Right atrium auricular region (tissue), 2 donors: ENCODE data around the gene DDAH1. TPM values are rescaled to one million over a fixed set of nuclear protein-coding genes. Genes with fewer than 3 reads are reported as not detected.
A peak's percentile ranks its signal among the peaks of the same experiment; 100 is the strongest.

Experiments used
- DNase-seq: peaks from one replicate; pipeline ENCODE4 v3.0.0-alpha.2; 2019; ENCODE audit warnings: low spot score
- H3K27ac ChIP-seq, 2 donors: fragments of 200-600 bp; sonication (generic); 1 replicate in 1 of 2; 2 replicates in 1 of 2; pipeline ENCODE4 v1.5.1; 2016 to 2019
- H3K27me3 ChIP-seq, 2 donors: fragments of 200-600 bp; sonication (generic); one replicate each; pipeline versions ENCODE4 v1.5.1 to v1.6.0; 2017 to 2019
- H3K36me3 ChIP-seq: fragments of 200-600 bp; sonication (generic); one replicate; pipeline ENCODE4 v1.5.1; 2016
- H3K4me1 ChIP-seq, 2 donors: fragments of 200-600 bp; sonication (generic); one replicate each; pipeline versions ENCODE4 v1.5.1 to v1.6.0; 2017 to 2019
- H3K4me3 ChIP-seq, 2 donors: fragments of 200-600 bp; sonication (generic); 1 replicate in 1 of 2; 2 replicates in 1 of 2; pipeline ENCODE4 v1.5.1; 2017 to 2019; ENCODE audit warnings: mild to moderate bottlenecking in 1 of 2, moderate library complexity in 1 of 2
- H3K9me3 ChIP-seq, 2 donors: fragments of 200-600 bp; sonication (generic); one replicate each; pipeline ENCODE4 v1.5.1; 2019
- CTCF ChIP-seq, 2 donors: fragments of 200-600 bp; sonication (generic); IDR thresholded peaks; one replicate each; pipeline ENCODE4 v1.5.1; 2019; ENCODE audit warnings: antibody characterized with exemption in 2 of 2
- total RNA-seq, 2 donors: library from RNA; depleted of rRNA; stranded (reverse); fragments of >200 nt; gene quantifications; one replicate each; pipeline ENCODE4 v1.1.0, GENCODE V29; 2016

DDAH1 gene
- total RNA-seq, 2 donors from 2014 or later, result 10.8 to 18.3 TPM

GRCh38 chr1:85462931-85463649, 1.9 kb downstream of the DDAH1 start:
- no peak for DNase-seq
- Histone ChIP-seq H3K36me3 (no peaks in the 10 kb centered on the region), H3K27me3 (no peaks in the 10 kb centered on the region), H3K4me1 (peaks cover 0 to 32% of the 10 kb centered on the region in 2 donors), H3K4me3 (no peak overlapping the region), H3K9me3 (no peaks in the 10 kb centered on the region), H3K27ac (no peak overlapping the region)
- TF ChIP-seq CTCF (IDR thresholded peaks at IDR 0.05), result no peak

GRCh38 chr1:85461216-85461918, 3.6 kb downstream of the DDAH1 start:
- no peak overlapping the region for H3K27ac ChIP-seq
- no peaks in the 10 kb centered on the region for H3K36me3 ChIP-seq
- no peak for TF ChIP-seq CTCF (IDR thresholded peaks at IDR 0.05)
- no peak for DNase-seq
- peaks cover 0 to 32% of the 10 kb centered on the region in 2 donors for H3K4me1 ChIP-seq
- no peaks in the 10 kb centered on the region for H3K9me3 ChIP-seq
- H3K27me3 ChIP-seq, result no peaks in the 10 kb centered on the region
- H3K4me3 ChIP-seq, result no peak overlapping the region

- no peak for DNase-seq
- no peak for TF ChIP-seq CTCF (IDR thresholded peaks at IDR 0.05)
- Histone ChIP-seq H3K27me3 (no peaks in the 10 kb centered on the region), H3K27ac (no peak overlapping the region), H3K4me1 (peaks cover 0 to 31% of the 10 kb centered on the region in 2 donors), H3K4me3 (no peak overlapping the region), H3K9me3 (no peaks in the 10 kb centered on the region), H3K36me3 (no peaks in the 10 kb centered on the region)
Observed at GRCh38 chr1:85460555-85461088, 4.3 kb downstream of the DDAH1 start.

- DNase-seq, result no peak
- Histone ChIP-seq H3K4me3 (no peak overlapping the region), H3K9me3 (no peaks in the 10 kb centered on the region), H3K4me1 (peaks cover 0 to 25% of the 10 kb centered on the region in 2 donors), H3K27me3 (no peaks in the 10 kb centered on the region), H3K27ac (no peak overlapping the region), H3K36me3 (no peaks in the 10 kb centered on the region)
- no peak for TF ChIP-seq CTCF (IDR thresholded peaks at IDR 0.05)
Observed at GRCh38 chr1:85459290-85459689, 5.7 kb downstream of the DDAH1 start.

- no peak for TF ChIP-seq CTCF (IDR thresholded peaks at IDR 0.05)
- Histone ChIP-seq H3K4me3 (no peak overlapping the region), H3K27me3 (no peaks in the 10 kb centered on the region), H3K36me3 (no peaks in the 10 kb centered on the region), H3K4me1 (peaks cover 0 to 19% of the 10 kb centered on the region in 2 donors), H3K27ac (peak overlapping the region in 1 of 2 donors; percentile 35), H3K9me3 (no peaks in the 10 kb centered on the region)
- no peak for DNase-seq
Observed at GRCh38 chr1:85454214-85454613, 10.7 kb downstream of the DDAH1 start.
